Panc1 (cell line): Measurements from ENCODE around the gene SAP30BP.

Experiments
- POLR2AphosphoS5 ChIP-seq: IDR thresholded peaks from 2 replicates; pipeline ENCODE4 v1.6.1; 2012; ENCODE audit warnings: mild to moderate bottlenecking, low read depth, low read length, moderate library complexity
- SIN3A ChIP-seq: IDR thresholded peaks from 2 replicates; pipeline ENCODE4 v1.6.1; 2012; ENCODE audit warnings: low read depth, mild to moderate bottlenecking, low read length, moderate library complexity, borderline replicate concordance; ENCODE audit not compliant: insufficient read depth
- TCF7L2 ChIP-seq: IDR thresholded peaks from 2 replicates; pipeline ENCODE4 v1.6.1; 2011; ENCODE audit warnings: mild to moderate bottlenecking, low read depth, low read length, inconsistent platforms
- TF ChIP-seq, protein P1 (sequence below): fragments of 450-650 bp; IDR thresholded peaks from 2 replicates; pipeline ENCODE4 v1.5.1; 2017; ENCODE audit warnings: mild to moderate bottlenecking
- TF ChIP-seq, protein P2 (sequence below), 2 experiments: IDR thresholded peaks; 2 replicates each; pipeline ENCODE4 v1.6.1; 2011 to 2012; ENCODE audit warnings: low read depth in 2 of 2, control low read depth in 1 of 2, low read length in 1 of 2, mild to moderate bottlenecking in 1 of 2, moderate library complexity in 1 of 2; ENCODE audit not compliant: insufficient read depth in 1 of 2

DNA sequence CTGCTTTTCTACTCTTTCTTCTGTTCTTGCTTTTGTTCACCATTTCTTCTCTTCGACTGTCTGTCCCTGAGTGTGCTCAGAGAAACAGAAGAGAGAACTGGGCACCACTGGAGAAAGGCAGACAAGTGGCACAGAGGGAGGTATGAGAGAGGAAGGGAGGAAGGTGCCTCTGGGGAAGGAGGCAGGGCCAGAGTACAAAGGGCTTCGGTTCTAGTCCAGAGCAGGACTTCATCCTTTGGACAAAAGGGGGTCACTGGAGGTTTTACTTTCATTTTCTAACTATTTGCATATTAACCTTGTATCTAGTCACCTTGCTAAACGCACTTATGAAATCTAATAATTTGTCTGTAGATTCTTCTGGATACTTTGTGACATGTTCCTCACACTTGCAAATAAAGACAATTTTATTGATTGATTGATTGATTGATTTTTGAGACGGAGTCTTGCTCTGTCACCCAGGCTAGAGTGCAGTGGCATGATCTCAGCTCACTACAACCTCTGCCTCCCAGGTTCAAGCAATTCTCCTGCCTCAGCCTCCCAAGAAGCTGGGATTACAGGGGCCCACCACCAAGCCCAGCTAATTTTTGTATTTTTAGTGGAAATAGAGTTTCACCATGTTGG lies 67.6 kb downstream of the SAP30BP start:
- TF ChIP-seq, protein P1, sequence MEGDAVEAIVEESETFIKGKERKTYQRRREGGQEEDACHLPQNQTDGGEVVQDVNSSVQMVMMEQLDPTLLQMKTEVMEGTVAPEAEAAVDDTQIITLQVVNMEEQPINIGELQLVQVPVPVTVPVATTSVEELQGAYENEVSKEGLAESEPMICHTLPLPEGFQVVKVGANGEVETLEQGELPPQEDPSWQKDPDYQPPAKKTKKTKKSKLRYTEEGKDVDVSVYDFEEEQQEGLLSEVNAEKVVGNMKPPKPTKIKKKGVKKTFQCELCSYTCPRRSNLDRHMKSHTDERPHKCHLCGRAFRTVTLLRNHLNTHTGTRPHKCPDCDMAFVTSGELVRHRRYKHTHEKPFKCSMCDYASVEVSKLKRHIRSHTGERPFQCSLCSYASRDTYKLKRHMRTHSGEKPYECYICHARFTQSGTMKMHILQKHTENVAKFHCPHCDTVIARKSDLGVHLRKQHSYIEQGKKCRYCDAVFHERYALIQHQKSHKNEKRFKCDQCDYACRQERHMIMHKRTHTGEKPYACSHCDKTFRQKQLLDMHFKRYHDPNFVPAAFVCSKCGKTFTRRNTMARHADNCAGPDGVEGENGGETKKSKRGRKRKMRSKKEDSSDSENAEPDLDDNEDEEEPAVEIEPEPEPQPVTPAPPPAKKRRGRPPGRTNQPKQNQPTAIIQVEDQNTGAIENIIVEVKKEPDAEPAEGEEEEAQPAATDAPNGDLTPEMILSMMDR: no peak
- TF ChIP-seq POLR2AphosphoS5: no peak
- TF ChIP-seq SIN3A: no peak
- TF ChIP-seq, protein P2, sequence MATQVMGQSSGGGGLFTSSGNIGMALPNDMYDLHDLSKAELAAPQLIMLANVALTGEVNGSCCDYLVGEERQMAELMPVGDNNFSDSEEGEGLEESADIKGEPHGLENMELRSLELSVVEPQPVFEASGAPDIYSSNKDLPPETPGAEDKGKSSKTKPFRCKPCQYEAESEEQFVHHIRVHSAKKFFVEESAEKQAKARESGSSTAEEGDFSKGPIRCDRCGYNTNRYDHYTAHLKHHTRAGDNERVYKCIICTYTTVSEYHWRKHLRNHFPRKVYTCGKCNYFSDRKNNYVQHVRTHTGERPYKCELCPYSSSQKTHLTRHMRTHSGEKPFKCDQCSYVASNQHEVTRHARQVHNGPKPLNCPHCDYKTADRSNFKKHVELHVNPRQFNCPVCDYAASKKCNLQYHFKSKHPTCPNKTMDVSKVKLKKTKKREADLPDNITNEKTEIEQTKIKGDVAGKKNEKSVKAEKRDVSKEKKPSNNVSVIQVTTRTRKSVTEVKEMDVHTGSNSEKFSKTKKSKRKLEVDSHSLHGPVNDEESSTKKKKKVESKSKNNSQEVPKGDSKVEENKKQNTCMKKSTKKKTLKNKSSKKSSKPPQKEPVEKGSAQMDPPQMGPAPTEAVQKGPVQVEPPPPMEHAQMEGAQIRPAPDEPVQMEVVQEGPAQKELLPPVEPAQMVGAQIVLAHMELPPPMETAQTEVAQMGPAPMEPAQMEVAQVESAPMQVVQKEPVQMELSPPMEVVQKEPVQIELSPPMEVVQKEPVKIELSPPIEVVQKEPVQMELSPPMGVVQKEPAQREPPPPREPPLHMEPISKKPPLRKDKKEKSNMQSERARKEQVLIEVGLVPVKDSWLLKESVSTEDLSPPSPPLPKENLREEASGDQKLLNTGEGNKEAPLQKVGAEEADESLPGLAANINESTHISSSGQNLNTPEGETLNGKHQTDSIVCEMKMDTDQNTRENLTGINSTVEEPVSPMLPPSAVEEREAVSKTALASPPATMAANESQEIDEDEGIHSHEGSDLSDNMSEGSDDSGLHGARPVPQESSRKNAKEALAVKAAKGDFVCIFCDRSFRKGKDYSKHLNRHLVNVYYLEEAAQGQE (IDR thresholded peaks at IDR 0.05; ENCODE audit: insufficient read depth in 1 of 2, low read depth in 2 of 2, low read length in 1 of 2): no peak
- no peak for TF ChIP-seq TCF7L2
